ENCODE measurements around the gene ORAI2. TPM values are rescaled to one million over a fixed set of nuclear protein-coding genes. Genes with fewer than 3 reads are reported as not detected.
"Not testable (repeated sequence)": the region's sequence is repeated elsewhere in the genome, so short reads cannot be mapped to it uniquely, and the experiment has no call there.

ORAI2 gene
- total and polyA plus RNA-seq, 2 donors (not counting 3 experiments of a cell fraction or from before 2014, with no cell fraction given), result 84.1 to 99.1 TPM

- dilution Hi-C loops (cut with MboI; ENCODE audit: extremely low pct_ligation_motif_present, low sequenced_read_pairs) (no loop called here), intact Hi-C loops (cut with micrococcal nuclease) (no loop called here)
- H2AFZ ChIP-seq (ENCODE audit: low read depth, low read length), result no peak overlapping the region
- H3K27me3 ChIP-seq (ENCODE audit: control insufficient read depth in 2 of 2, insufficient read depth in 2 of 2, low read length in 2 of 2), result no peaks in the 10 kb centered on the region
- H3K4me3 ChIP-seq (replicated peaks in 1 of 3; ENCODE audit: insufficient read depth in 1 of 3, low read depth in 1 of 3, low read length in 3 of 3), result no peak overlapping the region
- H3K9me1 ChIP-seq (replicated peaks; ENCODE audit: control insufficient read depth, extremely low read depth, insufficient read depth, low read length), result no peaks in the 10 kb centered on the region
- peaks cover 2 to 20% of the 10 kb centered on the region in 2 experiments for H3K36me3 ChIP-seq (ENCODE audit: control insufficient read depth in 2 of 2, extremely low read depth in 1 of 2, insufficient read depth in 2 of 2, low read length in 2 of 2)
- H3K4me2 ChIP-seq (ENCODE audit: insufficient read depth, low read length), result no peak overlapping the region
- no peak for FAIRE-seq
- CTCF ChIA-PET, result no interaction called here
- H3K79me2 ChIP-seq (ENCODE audit: control insufficient read depth, insufficient read depth, low read length), result peaks cover 2% of the 10 kb centered on the region
- TF ChIP-seq POLR2A (IDR thresholded peaks at IDR 0.05; ENCODE audit: low read depth, low read length) (no peak), GATA2 (IDR thresholded peaks at IDR 0.05; ENCODE audit: insufficient read depth, insufficient read length, low read depth, low read length) (no peak), JUN (IDR thresholded peaks at IDR 0.05; ENCODE audit: borderline replicate concordance, insufficient read depth, insufficient read length, low read depth) (no peak), EZH2 (IDR thresholded peaks at IDR 0.05; ENCODE audit: borderline replicate concordance, low read depth, low read length, severe bottlenecking) (no peak), CTCF (IDR thresholded peaks at IDR 0.05; ENCODE audit: extremely low read depth in 1 of 2, insufficient read depth in 1 of 2, low read depth in 1 of 2, low read length in 2 of 2) (no peak), FOS (IDR thresholded peaks at IDR 0.05; ENCODE audit: borderline replicate concordance, insufficient read depth, low read length) (no peak), POLR2AphosphoS5 (IDR thresholded peaks at IDR 0.05; ENCODE audit: insufficient read depth, low read depth, low read length) (no peak), MYC (IDR thresholded peaks at IDR 0.05; ENCODE audit: low read depth, low read length) (no peak), MAX (IDR thresholded peaks at IDR 0.05; ENCODE audit: insufficient read depth, insufficient read length) (no peak)
- BruUV-seq (replicated peaks), result no TSS peak
- POLR2A ChIA-PET, result no interaction called here
- H3K9me3 ChIP-seq (replicated peaks; ENCODE audit: control insufficient read depth, insufficient read depth, low read length), result no peaks in the 10 kb centered on the region
- H3K27ac ChIP-seq (ENCODE audit: insufficient read depth, low read depth, low read length), result no peak overlapping the region
- H3K4me1 ChIP-seq (ENCODE audit: control insufficient read depth, extremely low read depth, insufficient read depth, low read length), result no peaks in the 10 kb centered on the region
- no peak overlapping the region for H3K9ac ChIP-seq (replicated peaks; ENCODE audit: extremely low read depth, insufficient read depth, low read length)
- no peak for DNase-seq (ENCODE audit: low read depth, low spot score)
- no peaks in the 10 kb centered on the region for H4K20me1 ChIP-seq (replicated peaks; ENCODE audit: control insufficient read depth, extremely low read depth, insufficient read depth, low read length)
These were observed 40.1 kb downstream of the ORAI2 start for GRCh38 chr7:102473271-102473991.

GRCh38 chr7:102474116-102474515 is 40.7 kb downstream of the ORAI2 start:
- H4K20me1 ChIP-seq (replicated peaks; ENCODE audit: control insufficient read depth, extremely low read depth, insufficient read depth, low read length); DNase-seq (ENCODE audit: low read depth, low spot score); H3K4me1 ChIP-seq (ENCODE audit: control insufficient read depth, extremely low read depth, insufficient read depth, low read length); H3K79me2 ChIP-seq (ENCODE audit: control insufficient read depth, insufficient read depth, low read length); CTCF ChIA-PET; H3K27ac ChIP-seq (ENCODE audit: insufficient read depth, low read depth, low read length); H3K4me3 ChIP-seq (replicated peaks in 1 of 3; ENCODE audit: insufficient read depth in 1 of 3, low read depth in 1 of 3, low read length in 3 of 3); POLR2A ChIA-PET; BruUV-seq (replicated peaks); dilution Hi-C loops (cut with MboI; ENCODE audit: extremely low pct_ligation_motif_present, low sequenced_read_pairs); H3K4me2 ChIP-seq (ENCODE audit: insufficient read depth, low read length); H3K9me1 ChIP-seq (replicated peaks; ENCODE audit: control insufficient read depth, extremely low read depth, insufficient read depth, low read length); FAIRE-seq; intact Hi-C loops (cut with micrococcal nuclease); H3K9me3 ChIP-seq (replicated peaks; ENCODE audit: control insufficient read depth, insufficient read depth, low read length); H3K9ac ChIP-seq (replicated peaks; ENCODE audit: extremely low read depth, insufficient read depth, low read length); H2AFZ ChIP-seq (ENCODE audit: low read depth, low read length); H3K27me3 ChIP-seq (ENCODE audit: control insufficient read depth in 2 of 2, insufficient read depth in 2 of 2, low read length in 2 of 2): not testable (repeated sequence)
- peaks cover 2 to 20% of the 10 kb centered on the region in 2 experiments for H3K36me3 ChIP-seq (ENCODE audit: control insufficient read depth in 2 of 2, extremely low read depth in 1 of 2, insufficient read depth in 2 of 2, low read length in 2 of 2)

Data from endothelial cell of umbilical vein (primary cell).